Panc1 (cell line): ENCODE results near the gene CNMD.

ENCODE experiments used
- POLR2AphosphoS5 ChIP-seq: IDR thresholded peaks from 2 replicates; pipeline ENCODE4 v1.6.1; 2012; ENCODE audit warnings: mild to moderate bottlenecking, low read depth, low read length, moderate library complexity
- SIN3A ChIP-seq: IDR thresholded peaks from 2 replicates; pipeline ENCODE4 v1.6.1; 2012; ENCODE audit warnings: low read depth, mild to moderate bottlenecking, low read length, moderate library complexity, borderline replicate concordance; ENCODE audit not compliant: insufficient read depth
- TCF7L2 ChIP-seq: IDR thresholded peaks from 2 replicates; pipeline ENCODE4 v1.6.1; 2011; ENCODE audit warnings: mild to moderate bottlenecking, low read depth, low read length, inconsistent platforms
- TF ChIP-seq, protein P1 (sequence below): fragments of 450-650 bp; IDR thresholded peaks from 2 replicates; pipeline ENCODE4 v1.5.1; 2017; ENCODE audit warnings: mild to moderate bottlenecking
- TF ChIP-seq, protein P2 (sequence below), 2 experiments: IDR thresholded peaks; 2 replicates each; pipeline ENCODE4 v1.6.1; 2011 to 2012; ENCODE audit warnings: low read depth in 2 of 2, control low read depth in 1 of 2, low read length in 1 of 2, mild to moderate bottlenecking in 1 of 2, moderate library complexity in 1 of 2; ENCODE audit not compliant: insufficient read depth in 1 of 2

DNA sequence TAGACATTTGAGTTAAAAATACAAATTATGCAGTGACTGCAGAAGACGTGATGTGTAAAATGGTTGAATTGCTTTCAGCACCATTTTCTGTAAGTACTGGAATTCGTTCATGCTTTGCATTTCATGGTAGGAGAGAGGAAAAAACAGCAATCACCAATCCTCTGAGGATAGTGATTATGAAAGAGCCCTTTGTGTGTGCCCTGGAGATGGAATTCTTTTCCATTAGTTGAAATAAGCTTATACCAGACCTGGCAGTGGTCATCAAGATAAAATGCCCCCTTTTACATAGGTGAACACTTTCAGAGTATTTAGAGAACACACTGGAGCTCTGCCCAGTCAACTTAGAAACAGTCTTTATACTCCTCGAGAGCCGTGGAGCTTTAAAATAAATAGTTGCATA is 1.7 kb downstream of the CNMD start:
- TF ChIP-seq POLR2AphosphoS5 (no peak), SIN3A (no peak), TCF7L2 (no peak)
- TF ChIP-seq, protein P1, sequence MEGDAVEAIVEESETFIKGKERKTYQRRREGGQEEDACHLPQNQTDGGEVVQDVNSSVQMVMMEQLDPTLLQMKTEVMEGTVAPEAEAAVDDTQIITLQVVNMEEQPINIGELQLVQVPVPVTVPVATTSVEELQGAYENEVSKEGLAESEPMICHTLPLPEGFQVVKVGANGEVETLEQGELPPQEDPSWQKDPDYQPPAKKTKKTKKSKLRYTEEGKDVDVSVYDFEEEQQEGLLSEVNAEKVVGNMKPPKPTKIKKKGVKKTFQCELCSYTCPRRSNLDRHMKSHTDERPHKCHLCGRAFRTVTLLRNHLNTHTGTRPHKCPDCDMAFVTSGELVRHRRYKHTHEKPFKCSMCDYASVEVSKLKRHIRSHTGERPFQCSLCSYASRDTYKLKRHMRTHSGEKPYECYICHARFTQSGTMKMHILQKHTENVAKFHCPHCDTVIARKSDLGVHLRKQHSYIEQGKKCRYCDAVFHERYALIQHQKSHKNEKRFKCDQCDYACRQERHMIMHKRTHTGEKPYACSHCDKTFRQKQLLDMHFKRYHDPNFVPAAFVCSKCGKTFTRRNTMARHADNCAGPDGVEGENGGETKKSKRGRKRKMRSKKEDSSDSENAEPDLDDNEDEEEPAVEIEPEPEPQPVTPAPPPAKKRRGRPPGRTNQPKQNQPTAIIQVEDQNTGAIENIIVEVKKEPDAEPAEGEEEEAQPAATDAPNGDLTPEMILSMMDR = no peak
- TF ChIP-seq, protein P2, sequence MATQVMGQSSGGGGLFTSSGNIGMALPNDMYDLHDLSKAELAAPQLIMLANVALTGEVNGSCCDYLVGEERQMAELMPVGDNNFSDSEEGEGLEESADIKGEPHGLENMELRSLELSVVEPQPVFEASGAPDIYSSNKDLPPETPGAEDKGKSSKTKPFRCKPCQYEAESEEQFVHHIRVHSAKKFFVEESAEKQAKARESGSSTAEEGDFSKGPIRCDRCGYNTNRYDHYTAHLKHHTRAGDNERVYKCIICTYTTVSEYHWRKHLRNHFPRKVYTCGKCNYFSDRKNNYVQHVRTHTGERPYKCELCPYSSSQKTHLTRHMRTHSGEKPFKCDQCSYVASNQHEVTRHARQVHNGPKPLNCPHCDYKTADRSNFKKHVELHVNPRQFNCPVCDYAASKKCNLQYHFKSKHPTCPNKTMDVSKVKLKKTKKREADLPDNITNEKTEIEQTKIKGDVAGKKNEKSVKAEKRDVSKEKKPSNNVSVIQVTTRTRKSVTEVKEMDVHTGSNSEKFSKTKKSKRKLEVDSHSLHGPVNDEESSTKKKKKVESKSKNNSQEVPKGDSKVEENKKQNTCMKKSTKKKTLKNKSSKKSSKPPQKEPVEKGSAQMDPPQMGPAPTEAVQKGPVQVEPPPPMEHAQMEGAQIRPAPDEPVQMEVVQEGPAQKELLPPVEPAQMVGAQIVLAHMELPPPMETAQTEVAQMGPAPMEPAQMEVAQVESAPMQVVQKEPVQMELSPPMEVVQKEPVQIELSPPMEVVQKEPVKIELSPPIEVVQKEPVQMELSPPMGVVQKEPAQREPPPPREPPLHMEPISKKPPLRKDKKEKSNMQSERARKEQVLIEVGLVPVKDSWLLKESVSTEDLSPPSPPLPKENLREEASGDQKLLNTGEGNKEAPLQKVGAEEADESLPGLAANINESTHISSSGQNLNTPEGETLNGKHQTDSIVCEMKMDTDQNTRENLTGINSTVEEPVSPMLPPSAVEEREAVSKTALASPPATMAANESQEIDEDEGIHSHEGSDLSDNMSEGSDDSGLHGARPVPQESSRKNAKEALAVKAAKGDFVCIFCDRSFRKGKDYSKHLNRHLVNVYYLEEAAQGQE (IDR thresholded peaks at IDR 0.05; ENCODE audit: insufficient read depth in 1 of 2, low read depth in 2 of 2, low read length in 1 of 2) = no peak
